Esophagus muscularis mucosa (tissue), 4 donors: ENCODE measurements around the gene SUSD6. TPM values are rescaled to one million over a fixed set of nuclear protein-coding genes. Genes with fewer than 3 reads are reported as not detected.
A peak's percentile ranks its signal among the peaks of the same experiment; 100 is the strongest.
"Not testable (repeated sequence)": the region's sequence is repeated elsewhere in the genome, so short reads cannot be mapped to it uniquely, and the experiment has no call there.

Source experiments
- DNase-seq: peaks from one replicate; pipeline ENCODE4 v3.0.0-alpha.2; 2017; ENCODE audit errors: extremely low spot score
- H3K27ac ChIP-seq, 4 donors: fragments of 200-600 bp; sonication (generic); replicated peaks in 1 of 4; 1 replicate in 3 of 4; 2 replicates in 1 of 4; pipeline ENCODE4 v1.5.1; 2016 to 2019; ENCODE audit warnings: mild to moderate bottlenecking in 1 of 4
- H3K27me3 ChIP-seq, 4 donors: fragments of 200-600 bp; sonication (generic); one replicate each; pipeline versions ENCODE4 v1.5.1 to v1.6.0; 2016 to 2019
- H3K36me3 ChIP-seq, 4 donors: fragments of 200-600 bp; sonication (generic); one replicate each; pipeline ENCODE4 v1.5.1; 2016 to 2019
- H3K4me1 ChIP-seq, 4 donors: fragments of 200-600 bp; sonication (generic); one replicate each; pipeline ENCODE4 v1.5.1; 2016 to 2019
- H3K4me3 ChIP-seq, 4 donors: fragments of 200-600 bp; sonication (generic); 1 replicate in 2 of 4; 2 replicates in 2 of 4; pipeline ENCODE4 v1.5.1; 2016 to 2019; ENCODE audit warnings: mild to moderate bottlenecking in 4 of 4, moderate library complexity in 1 of 4
- H3K9me3 ChIP-seq, 4 donors: fragments of 200-600 bp; sonication (generic); 1 replicate in 3 of 4; 2 replicates in 1 of 4; pipeline ENCODE4 v1.5.1; 2016 to 2019
- EP300 ChIP-seq: sonication (generic); formaldehyde crosslinking; IDR thresholded peaks from one replicate; pipeline ENCODE4 v1.6.1; 2017; ENCODE audit warnings: antibody characterized with exemption
- POLR2A ChIP-seq: fragments of 450-650 bp; IDR thresholded peaks from one replicate; pipeline ENCODE4 v1.6.1; 2017; ENCODE audit warnings: antibody characterized with exemption, moderate library complexity, mild to moderate bottlenecking, low read depth
- POLR2AphosphoS5 ChIP-seq, 2 donors: sonication (generic); formaldehyde crosslinking; IDR thresholded peaks; one replicate each; pipeline ENCODE4 v1.6.1; 2017; ENCODE audit warnings: antibody characterized with exemption in 2 of 2
- WGBS: methylation state at CpG from one replicate; pipeline ENCODE4 v1.1.5; 2018; 5-methylcytosine and 5-hydroxymethylcytosine counted together
- intact Hi-C: fragments of 100-400 bp; cut with DNase I; formaldehyde crosslinking; loops from one replicate; pipeline ENCODE4 v1.15.1; 2023
- total RNA-seq, 4 donors: library from RNA; depleted of rRNA; stranded (reverse); fragments of >200 nt; gene quantifications; one replicate each; pipeline versions ENCODE4 v1.1.0 to v1.2.1, GENCODE V29; 2016
- TF ChIP-seq, protein P1 (sequence below), 3 experiments: fragments of 200-600 bp in 2 of 3; fragments of 450-650 bp in 1 of 3; sonication (generic) in 2 of 3; IDR thresholded peaks; one replicate each; pipeline ENCODE4 v1.5.1; 2017 to 2019; ENCODE audit warnings: antibody characterized with exemption in 3 of 3, mild to moderate bottlenecking in 2 of 3, moderate library complexity in 1 of 3

Gene SUSD6
- total RNA-seq, 4 donors from 2014 or later = 21.2 to 89.5 (median 43.5) TPM

DNA sequence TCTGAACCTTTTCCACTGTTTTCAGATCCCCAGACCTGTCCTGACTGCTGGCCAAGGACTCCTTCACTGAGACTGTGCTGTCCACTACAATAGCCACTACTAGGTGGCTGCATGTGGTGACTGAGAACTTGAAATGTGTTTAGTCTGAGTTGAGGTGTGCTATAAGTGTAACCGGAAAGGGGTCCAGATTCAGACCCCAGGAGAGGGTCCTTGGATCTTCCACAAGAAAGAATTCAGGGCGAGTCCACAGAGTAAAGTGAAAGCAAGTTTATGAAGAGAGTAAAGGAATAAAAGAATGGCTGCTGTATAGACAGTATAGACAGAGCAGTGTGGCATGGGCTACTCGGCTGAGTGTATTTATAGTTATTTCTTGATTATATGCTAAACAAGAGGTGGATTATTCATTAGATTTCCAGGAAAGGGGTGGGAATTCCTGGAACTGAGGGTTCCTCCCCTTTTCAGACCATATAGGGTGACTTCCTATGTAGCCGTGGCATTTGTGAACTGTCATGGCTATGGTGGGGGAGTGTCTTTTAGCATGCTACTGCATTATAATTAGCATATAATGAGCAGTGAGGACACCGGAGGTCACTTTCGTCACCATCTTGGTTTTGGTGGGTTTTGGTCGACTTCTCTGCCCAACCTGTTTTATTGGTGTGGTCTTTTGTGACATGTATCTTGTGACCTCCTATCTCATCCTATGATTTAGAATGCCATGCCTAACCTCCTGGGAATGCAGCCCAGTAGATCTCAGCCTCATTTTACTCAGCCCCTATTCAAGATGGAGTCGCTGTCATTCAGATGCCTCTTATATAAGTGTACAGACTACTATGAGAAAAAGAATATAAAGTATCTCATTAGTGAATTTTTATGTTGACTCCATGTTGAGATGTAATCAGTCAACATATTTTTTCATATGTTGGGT is 85.5 kb downstream of the SUSD6 start:
- no peaks in the 10 kb centered on the region for H3K36me3 ChIP-seq
- peak overlapping the region; percentile 6 to 55 (median 26) for H3K27ac ChIP-seq
- WGBS = 74% methylated on average over 8 of the region's 8 CpGs
- H3K27me3 ChIP-seq = no peaks in the 10 kb centered on the region
- no peak for DNase-seq
- TF ChIP-seq, protein P1, sequence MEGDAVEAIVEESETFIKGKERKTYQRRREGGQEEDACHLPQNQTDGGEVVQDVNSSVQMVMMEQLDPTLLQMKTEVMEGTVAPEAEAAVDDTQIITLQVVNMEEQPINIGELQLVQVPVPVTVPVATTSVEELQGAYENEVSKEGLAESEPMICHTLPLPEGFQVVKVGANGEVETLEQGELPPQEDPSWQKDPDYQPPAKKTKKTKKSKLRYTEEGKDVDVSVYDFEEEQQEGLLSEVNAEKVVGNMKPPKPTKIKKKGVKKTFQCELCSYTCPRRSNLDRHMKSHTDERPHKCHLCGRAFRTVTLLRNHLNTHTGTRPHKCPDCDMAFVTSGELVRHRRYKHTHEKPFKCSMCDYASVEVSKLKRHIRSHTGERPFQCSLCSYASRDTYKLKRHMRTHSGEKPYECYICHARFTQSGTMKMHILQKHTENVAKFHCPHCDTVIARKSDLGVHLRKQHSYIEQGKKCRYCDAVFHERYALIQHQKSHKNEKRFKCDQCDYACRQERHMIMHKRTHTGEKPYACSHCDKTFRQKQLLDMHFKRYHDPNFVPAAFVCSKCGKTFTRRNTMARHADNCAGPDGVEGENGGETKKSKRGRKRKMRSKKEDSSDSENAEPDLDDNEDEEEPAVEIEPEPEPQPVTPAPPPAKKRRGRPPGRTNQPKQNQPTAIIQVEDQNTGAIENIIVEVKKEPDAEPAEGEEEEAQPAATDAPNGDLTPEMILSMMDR (IDR thresholded peaks at IDR 0.05) = no peak
- TF ChIP-seq EP300 (no peak), POLR2A (no peak)
- intact Hi-C loops = no loop called here
- H3K9me3 ChIP-seq = no peaks in the 10 kb centered on the region
- peaks cover 64 to 92% (median 81%) of the 10 kb centered on the region in 4 donors for H3K4me1 ChIP-seq
- no peak overlapping the region for H3K4me3 ChIP-seq

DNA sequence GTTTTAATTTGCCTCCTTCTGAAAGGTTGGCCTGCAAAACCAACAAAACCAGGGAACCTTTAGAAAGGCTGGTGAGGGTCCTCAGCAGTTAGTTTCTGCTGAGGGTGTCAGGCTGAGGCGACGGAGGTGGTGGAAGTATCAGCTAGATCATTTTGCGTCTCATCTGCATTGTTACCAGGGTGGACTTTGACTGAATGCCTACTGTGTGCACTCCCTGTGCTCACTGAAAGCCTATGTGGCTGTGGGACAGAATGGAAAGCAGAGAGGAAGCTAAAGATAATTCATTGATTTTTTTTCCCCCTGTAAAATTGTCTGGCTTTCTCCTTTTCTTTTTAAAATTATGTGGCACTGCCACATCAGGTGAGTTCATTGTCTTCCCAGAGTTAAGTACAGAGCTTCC is 87.2 kb downstream of the SUSD6 start:
- H3K27ac ChIP-seq = no peak overlapping the region
- no peaks in the 10 kb centered on the region for H3K27me3 ChIP-seq
- DNase-seq = no peak
- no peak for TF ChIP-seq POLR2AphosphoS5 (IDR thresholded peaks at IDR 0.05)
- no peak for TF ChIP-seq POLR2A
- no peak for TF ChIP-seq EP300
- TF ChIP-seq, protein P1 (IDR thresholded peaks at IDR 0.05) = no peak
- H3K4me3 ChIP-seq = no peak overlapping the region
- intact Hi-C loops = no loop called here
- 91% methylated on average over 3 of the region's 3 CpGs for WGBS
- no peaks in the 10 kb centered on the region for H3K9me3 ChIP-seq
- peaks cover 0 to 4% (median 1%) of the 10 kb centered on the region in 4 donors for H3K36me3 ChIP-seq
- H3K4me1 ChIP-seq = peaks cover 63 to 92% (median 81%) of the 10 kb centered on the region in 4 donors

DNA sequence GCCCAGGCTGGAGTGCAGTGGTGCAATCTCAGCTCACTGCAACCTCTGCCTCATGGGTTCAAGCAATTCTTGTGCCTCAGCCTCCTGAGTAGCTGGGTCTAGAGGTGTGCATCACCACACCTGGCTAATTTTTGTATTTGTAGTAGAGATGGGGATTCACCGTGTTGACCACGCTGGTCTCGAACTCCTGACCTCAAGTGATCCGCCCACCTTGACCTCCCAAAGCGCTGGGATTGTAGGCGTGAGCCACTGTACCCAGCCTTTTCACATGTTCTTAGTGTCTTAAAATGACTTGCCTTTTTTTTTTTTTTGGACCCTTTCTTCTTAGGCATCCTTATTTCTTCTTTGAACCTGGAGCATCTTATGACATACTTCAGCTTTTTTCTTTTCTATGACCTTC is 87.8 kb downstream of the SUSD6 start:
- H3K9me3 ChIP-seq, DNase-seq, H3K27ac ChIP-seq, intact Hi-C loops, H3K27me3 ChIP-seq, H3K4me3 ChIP-seq: not testable (repeated sequence)
- Histone ChIP-seq H3K4me1 (peaks cover 61 to 90% (median 78%) of the 10 kb centered on the region in 4 donors), H3K36me3 (peaks cover 0 to 11% (median 5%) of the 10 kb centered on the region in 4 donors)
- 98% methylated on average over 6 of the region's 6 CpGs for WGBS

DNA sequence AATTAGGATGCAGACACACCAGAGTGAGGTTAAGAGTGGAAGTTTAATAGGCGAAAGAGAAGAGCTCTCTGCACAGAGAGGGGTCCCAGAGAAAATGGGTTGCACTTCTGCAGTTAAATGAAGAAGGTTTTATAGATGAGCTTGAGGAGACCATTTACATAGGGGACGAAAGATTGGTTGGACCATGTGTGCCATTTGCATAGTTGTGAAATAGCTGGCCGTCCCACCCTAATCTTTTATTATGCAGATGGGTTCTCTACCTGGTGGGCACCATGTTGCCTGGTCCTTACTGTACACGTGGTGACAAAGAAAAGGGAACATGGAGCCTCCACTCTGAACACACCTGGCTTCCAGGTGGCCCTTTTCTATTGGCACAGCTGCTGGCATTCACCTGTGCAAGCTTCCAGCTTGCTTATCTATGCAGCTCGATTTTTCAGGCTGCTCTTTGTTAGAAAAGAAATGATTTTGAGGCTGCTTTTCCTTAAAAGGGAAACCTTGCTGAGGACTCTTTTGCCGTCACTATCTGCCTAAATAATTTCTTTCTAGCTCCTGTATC is 88.4 kb downstream of the SUSD6 start:
- TF ChIP-seq POLR2A = no peak
- no peak for TF ChIP-seq POLR2AphosphoS5 (IDR thresholded peaks at IDR 0.05)
- Histone ChIP-seq H3K27me3 (no peaks in the 10 kb centered on the region), H3K9me3 (no peaks in the 10 kb centered on the region), H3K27ac (no peak overlapping the region), H3K4me1 (peaks cover 61 to 84% (median 75%) of the 10 kb centered on the region in 4 donors), H3K4me3 (no peak overlapping the region), H3K36me3 (peaks cover 0 to 17% (median 10%) of the 10 kb centered on the region in 4 donors)
- 86% methylated on average over 6 of the region's 6 CpGs for WGBS
- DNase-seq = no peak
- intact Hi-C loops = no loop called here

DNA sequence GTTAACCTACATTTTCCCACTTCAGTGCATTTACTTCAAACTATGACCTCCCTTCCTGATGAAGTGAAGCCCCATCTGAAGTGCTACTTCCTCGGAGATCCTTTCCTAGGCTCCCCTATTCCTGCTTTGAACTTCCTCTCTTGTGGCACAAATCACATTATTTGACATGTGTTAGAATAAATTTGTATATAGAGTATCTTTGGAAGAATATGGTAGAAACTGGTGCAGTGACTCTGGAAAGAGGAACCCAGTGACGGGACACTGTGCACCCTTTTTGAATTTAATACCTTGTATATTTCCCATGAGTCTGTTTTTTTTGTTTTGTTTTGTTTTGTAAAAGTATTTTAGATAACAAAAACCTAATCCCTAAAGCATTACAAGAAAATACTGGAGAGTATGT is 89.2 kb downstream of the SUSD6 start:
- intact Hi-C loops = no loop called here
- H3K4me3 ChIP-seq = no peak overlapping the region
- peaks cover 0 to 24% (median 17%) of the 10 kb centered on the region in 4 donors for H3K36me3 ChIP-seq
- no peaks in the 10 kb centered on the region for H3K27me3 ChIP-seq
- peaks cover 55 to 80% (median 68%) of the 10 kb centered on the region in 4 donors for H3K4me1 ChIP-seq
- 78% methylated on average over 2 of the region's 2 CpGs for WGBS
- TF ChIP-seq EP300 (no peak), POLR2AphosphoS5 (IDR thresholded peaks at IDR 0.05) (no peak), POLR2A (no peak)
- TF ChIP-seq, protein P1 (IDR thresholded peaks at IDR 0.05) = no peak
- no peak for DNase-seq
- H3K27ac ChIP-seq = no peak overlapping the region
- H3K9me3 ChIP-seq = no peaks in the 10 kb centered on the region
